Gastrocnemius medialis (tissue), 4 donors: ENCODE data around the gene AMN.

Experiments
- CTCF ChIP-seq, 5 experiments: fragments of 450-650 bp in 3 of 5; fragments of 200-600 bp in 2 of 5; sonication (generic) in 2 of 5; IDR thresholded peaks in 4 of 5; conservative IDR thresholded peaks in 1 of 5; 1 replicate in 4 of 5; 2 replicates in 1 of 5; pipeline ENCODE4 v1.5.1; 2016 to 2019; ENCODE audit warnings: antibody characterized with exemption in 5 of 5, mild to moderate bottlenecking in 3 of 5, moderate library complexity in 3 of 5
- POLR2A ChIP-seq, 2 donors: fragments of 450-650 bp; IDR thresholded peaks; one replicate each; pipeline ENCODE4 v1.6.1; 2017; ENCODE audit warnings: antibody characterized with exemption in 2 of 2, mild to moderate bottlenecking in 2 of 2, moderate library complexity in 2 of 2

- TF ChIP-seq CTCF (IDR thresholded peaks at IDR 0.05 in 4 of 5, conservative IDR thresholded peaks at IDR 0.05 in 1 of 5), result no peak
- no peak for TF ChIP-seq POLR2A (IDR thresholded peaks at IDR 0.05)
These were observed 18.5 kb upstream of the AMN start for GRCh38 chr14:102903889-102904512.
